ENCODE results near the gene CLCN4.
A peak's percentile ranks its signal among the peaks of the same experiment; 100 is the strongest.

The CLCN4 gene

GRCh38 chrX:10197279-10198210, 40.8 kb downstream of the CLCN4 start:
- DNase-seq (ENCODE audit: low spot score), result no peak

- DNase-seq (ENCODE audit: low spot score), result no peak
These were observed 41.5 kb downstream of the CLCN4 start for GRCh38 chrX:10198254-10198653.

GRCh38 chrX:10199212-10199611, 42.4 kb downstream of the CLCN4 start:
- DNase-seq (ENCODE audit: low spot score), result no peak

GRCh38 chrX:10203617-10204016, 46.8 kb downstream of the CLCN4 start:
- no peak for DNase-seq (ENCODE audit: low spot score)

- no peak for DNase-seq (ENCODE audit: low spot score)
These were observed 49.5 kb downstream of the CLCN4 start for GRCh38 chrX:10206317-10206716.

- DNase-seq (ENCODE audit: low spot score), result no peak
These were observed 51.6 kb downstream of the CLCN4 start for GRCh38 chrX:10208281-10208856.

- no peak for DNase-seq (ENCODE audit: low spot score)
These were observed 52.2 kb downstream of the CLCN4 start for GRCh38 chrX:10208953-10209352.

GRCh38 chrX:10212395-10212794, 55.6 kb downstream of the CLCN4 start:
- no peak for DNase-seq (ENCODE audit: low spot score)

- no peak for DNase-seq (ENCODE audit: low spot score)
These were observed 56.9 kb downstream of the CLCN4 start for GRCh38 chrX:10213716-10214115.

- DNase-seq (ENCODE audit: low spot score), result no peak
These were observed 59.4 kb downstream of the CLCN4 start for GRCh38 chrX:10216208-10216607.

GRCh38 chrX:10217198-10217597, 60.4 kb downstream of the CLCN4 start:
- no peak for DNase-seq (ENCODE audit: low spot score)

- DNase-seq (ENCODE audit: low spot score), result no peak
These were observed 64.9 kb downstream of the CLCN4 start for GRCh38 chrX:10221651-10222050.

GRCh38 chrX:10223276-10223675, 66.5 kb downstream of the CLCN4 start:
- DNase-seq (ENCODE audit: low spot score), result no peak

- no peak for DNase-seq (ENCODE audit: low spot score)
These were observed 67.0 kb downstream of the CLCN4 start for GRCh38 chrX:10223781-10224180.

- DNase-seq (ENCODE audit: low spot score), result no peak
These were observed 73.4 kb downstream of the CLCN4 start for GRCh38 chrX:10230222-10230621.

GRCh38 chrX:10231461-10231860, 74.7 kb downstream of the CLCN4 start:
- no peak for DNase-seq (ENCODE audit: low spot score)

GRCh38 chrX:10233173-10233572, 76.4 kb downstream of the CLCN4 start:
- no peak for DNase-seq (ENCODE audit: low spot score)

GRCh38 chrX:10233696-10234095, 76.9 kb downstream of the CLCN4 start:
- DNase-seq (ENCODE audit: low spot score), result no peak

- DNase-seq (ENCODE audit: low spot score), result peak; percentile 33
These were observed 79.1 kb downstream of the CLCN4 start for GRCh38 chrX:10235851-10236250.

- no peak for DNase-seq (ENCODE audit: low spot score)
These were observed 80.5 kb downstream of the CLCN4 start for GRCh38 chrX:10237241-10237640.

- DNase-seq (ENCODE audit: low spot score), result no peak
These were observed 82.9 kb downstream of the CLCN4 start for GRCh38 chrX:10239611-10240064.

GRCh38 chrX:10240918-10241317, 84.1 kb downstream of the CLCN4 start:
- DNase-seq (ENCODE audit: low spot score), result peak; percentile 13

GRCh38 chrX:10242026-10242425, 85.3 kb downstream of the CLCN4 start:
- no peak for DNase-seq (ENCODE audit: low spot score)
